GM19395 (cell line): Measurements from ENCODE around the gene HEXD.
"Not testable (repeated sequence)": the region's sequence is repeated elsewhere in the genome, so short reads cannot be mapped to it uniquely, and the experiment has no call there.

ENCODE experiments used
- ATAC-seq: cut with Tn5 transposase; IDR thresholded peaks from one replicate; pipeline ENCODE4 v1.9.1; 2021; ENCODE audit warnings: mild to moderate bottlenecking, moderate library complexity; ENCODE audit not compliant: unreplicated experiment

HEXD gene

GRCh38 chr17:82439829-82440365 lies 21.8 kb downstream of the HEXD start:
- no peak for ATAC-seq

DNA sequence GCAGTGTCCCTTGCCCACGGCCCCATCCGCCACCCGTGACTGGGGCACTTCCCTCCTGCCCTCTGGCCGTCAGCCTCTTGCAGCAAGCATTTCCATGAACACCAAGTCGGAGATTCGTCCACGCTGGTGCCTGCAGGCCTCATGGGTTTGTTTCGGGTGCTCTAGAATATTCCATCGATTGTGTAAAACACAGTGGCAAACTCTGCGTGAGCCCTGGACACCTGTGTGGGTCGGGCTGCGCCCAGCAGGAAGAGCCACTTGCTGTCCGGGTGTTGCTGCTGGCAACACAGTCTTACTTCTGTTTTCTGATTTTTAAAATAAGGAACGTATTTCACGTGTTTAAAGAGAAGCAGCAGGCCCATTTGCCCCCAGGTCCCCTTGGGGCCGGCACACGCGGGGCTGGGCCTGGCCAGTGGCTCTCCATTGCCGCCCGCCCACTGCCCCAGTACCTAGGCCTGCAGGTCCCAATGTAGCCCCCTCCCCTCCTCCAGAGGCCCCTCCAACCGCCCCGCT lies 22.4 kb downstream of the HEXD start:
- no peak for ATAC-seq

GRCh38 chr17:82440991-82441627 lies 23.0 kb downstream of the HEXD start:
- no peak for ATAC-seq

DNA sequence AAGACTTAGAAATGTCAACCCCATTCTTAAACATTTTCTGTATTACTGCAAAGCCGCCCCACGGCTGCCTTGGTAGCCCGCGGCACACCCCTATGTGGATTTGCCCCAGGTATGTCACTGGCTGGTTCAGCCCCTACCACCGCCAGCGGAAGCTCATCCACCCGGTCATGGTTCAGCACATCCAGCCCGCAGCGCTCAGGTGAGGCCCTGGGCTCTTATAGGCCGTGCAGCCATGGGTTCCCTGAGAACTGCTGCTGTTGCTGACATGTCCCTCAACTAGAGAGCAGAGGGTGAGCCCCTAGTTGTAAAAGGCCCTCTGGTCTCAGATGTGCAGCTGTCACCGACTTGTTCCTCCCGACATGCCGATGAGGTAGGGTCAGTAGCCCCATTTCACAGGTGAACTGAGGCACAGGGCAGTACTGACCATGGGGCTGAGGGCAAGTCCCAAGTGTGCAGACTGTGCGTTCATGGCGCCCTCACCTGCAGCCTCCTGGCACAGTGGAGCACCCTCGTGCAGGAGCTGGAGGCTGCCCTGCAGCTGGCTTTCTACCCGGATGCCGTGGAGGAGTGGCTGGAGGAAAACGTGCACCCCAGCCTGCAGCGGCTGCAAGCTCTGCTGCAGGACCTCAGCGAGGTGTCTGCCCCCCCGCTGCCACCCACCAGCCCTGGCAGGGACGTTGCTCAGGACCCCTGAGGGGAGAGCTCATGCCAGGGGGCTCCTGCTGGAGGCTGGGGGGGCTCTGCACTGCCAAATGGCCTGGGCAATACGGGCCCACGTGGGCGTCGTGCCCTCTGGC lies 23.7 kb downstream of the HEXD start:
- no peak for ATAC-seq

DNA sequence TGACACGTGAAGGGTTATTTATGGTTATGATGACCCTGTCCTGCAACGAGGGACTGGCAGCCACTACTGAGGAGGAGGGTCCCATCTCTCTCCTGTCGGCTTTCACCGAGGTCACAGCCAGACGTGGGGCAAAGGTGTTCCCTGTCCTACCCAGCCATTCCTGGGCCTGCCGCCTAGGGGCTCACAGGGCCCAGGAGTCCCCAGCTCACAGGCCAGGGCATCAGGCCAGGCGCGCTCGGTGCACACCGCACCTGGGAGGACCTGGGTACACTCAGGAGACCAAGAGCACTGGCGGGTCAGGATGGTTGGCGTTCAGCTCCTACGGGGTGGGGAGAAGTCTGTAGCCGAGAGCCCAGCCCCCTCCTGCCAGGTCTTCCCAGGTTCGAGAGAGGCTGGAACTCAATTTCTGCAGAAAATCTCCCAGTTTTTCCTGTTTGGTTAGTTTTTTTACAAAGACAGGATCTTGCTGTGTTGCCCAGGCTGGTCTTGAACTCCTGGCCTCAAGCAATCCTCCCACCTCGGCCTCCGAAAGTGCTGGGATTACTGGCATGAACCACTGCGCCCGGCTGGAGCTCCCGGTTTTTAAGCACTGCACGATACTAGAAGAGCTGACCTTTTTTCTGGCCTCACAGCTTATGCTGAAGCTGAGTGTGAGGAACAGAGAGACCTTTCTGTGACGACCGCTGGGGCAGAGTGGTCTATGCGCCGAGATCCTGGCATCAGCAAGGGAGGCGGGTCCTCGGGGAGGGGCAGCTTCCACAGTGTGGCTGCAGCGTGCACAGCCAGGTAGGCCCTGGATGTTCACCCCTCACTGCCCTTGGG lies 24.7 kb downstream of the HEXD start:
- no peak for ATAC-seq

DNA sequence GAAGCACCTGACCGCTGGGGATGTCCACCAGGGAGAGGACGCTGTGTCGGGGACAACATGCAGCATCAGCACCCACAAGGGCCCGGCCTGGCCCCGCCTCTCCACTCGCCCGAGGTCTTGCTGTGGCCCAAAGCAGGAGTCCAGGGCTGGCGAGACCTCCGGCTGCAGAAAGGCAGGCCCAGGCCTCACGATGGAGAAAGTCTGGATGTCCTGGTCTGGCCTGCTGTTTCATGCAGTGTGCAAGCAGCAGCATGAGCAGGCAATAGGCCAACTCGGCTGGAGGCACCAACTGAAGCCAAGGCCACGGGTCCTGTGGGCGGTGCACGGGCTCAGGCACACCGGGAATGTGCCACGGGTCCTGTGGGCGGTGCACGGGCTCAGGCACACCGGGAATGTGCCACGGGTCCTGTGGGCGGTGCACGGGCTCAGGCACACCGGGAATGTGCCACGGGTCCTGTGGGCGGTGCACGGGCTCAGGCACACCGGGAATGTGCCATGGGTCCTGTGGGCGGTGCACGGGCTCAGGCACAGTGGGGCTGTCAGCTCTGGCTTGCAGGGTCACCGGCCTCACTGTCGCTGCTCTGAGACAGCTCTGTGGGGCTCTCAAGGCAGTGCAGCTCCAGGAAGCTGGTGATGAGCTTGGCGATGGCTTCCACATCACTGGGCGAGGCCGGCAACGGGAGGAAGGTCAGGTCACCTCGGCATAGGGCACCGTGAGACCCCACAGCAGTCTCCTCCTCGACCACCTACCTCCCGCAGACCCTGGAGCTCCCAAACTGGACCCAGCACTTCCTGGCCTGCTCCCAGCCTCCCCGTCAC lies 25.5 kb downstream of the HEXD start:
- ATAC-seq, result no peak

DNA sequence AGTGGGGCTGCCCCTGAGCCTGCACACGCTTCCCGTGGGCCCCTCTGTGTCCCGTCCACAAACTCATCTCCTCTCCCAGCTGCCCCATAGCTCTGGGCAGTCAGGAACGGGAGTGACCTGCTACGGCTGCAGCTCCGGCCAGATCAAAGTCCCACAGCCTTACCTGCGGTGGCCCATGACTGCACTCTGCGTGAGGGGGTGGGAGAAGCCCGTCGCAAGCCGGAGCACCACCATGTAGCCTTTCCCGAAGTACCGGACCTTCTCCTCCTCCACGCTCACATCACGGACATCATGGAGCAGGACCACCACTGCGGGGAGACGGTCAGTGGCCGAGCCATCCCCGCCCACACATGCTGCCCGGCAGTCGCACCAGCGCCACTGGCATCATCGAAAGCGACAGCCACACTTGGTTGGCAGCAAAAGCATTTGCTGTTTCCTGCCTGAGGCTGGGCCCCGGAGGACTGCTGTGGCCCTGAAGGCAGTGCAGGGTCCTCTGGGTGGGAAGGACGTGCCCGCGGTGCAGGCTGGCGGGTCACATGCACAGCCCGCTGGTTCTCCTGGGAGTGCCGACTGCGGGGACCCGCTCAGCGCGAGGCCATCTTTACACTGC lies 26.2 kb downstream of the HEXD start:
- no peak for ATAC-seq

DNA sequence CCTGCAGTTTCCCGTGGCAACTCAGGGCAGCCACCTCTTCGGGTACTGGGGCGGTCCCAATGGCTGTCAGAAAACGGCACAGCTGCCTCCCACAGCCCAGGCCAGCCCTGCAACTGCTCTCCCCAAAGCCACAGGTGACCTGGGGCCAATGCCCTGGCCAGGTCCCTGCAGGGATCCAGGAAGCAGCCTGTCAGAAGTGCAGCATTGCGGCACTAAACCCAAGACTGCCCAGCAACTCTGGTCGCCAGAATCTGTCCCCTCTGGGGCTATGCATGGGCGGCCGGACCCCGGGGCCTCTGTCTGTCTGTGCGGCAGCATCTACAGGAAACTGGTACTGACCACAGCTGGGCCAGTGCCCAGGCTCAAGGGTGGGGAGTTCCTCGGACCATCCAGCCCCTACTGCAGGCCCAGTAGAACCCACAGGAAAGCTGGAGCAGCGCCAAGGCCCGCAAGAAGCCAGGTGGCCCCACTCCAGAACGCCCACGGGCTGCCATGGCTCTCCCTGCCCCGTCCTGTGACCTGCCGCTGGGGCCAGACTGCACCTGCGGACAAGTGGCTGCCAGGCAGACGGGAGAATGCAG lies 26.9 kb downstream of the HEXD start:
- ATAC-seq, result no peak

- ATAC-seq, result no peak
Observed at GRCh38 chr17:82445542-82445941, 27.4 kb downstream of the HEXD start.

DNA sequence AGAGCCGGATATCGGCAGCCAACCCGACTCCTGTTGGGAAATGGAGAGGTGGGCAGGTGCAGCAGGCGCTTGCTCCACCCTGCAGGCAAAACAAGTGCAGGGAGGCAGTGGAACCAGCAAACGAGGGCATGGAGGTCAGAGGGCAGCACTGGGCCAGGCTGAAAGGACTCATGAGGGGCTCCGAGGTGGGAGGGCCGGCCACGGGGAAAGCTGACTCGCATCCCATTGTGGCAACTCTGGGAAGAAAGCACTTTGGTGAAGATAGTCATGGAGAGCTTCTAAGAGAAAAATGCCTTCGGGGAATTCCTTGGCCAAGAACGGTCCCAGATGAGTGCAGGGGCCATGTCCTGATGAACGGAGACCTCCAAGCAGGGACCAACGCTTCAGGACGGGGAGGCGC lies 28.0 kb downstream of the HEXD start:
- ATAC-seq, result no peak

DNA sequence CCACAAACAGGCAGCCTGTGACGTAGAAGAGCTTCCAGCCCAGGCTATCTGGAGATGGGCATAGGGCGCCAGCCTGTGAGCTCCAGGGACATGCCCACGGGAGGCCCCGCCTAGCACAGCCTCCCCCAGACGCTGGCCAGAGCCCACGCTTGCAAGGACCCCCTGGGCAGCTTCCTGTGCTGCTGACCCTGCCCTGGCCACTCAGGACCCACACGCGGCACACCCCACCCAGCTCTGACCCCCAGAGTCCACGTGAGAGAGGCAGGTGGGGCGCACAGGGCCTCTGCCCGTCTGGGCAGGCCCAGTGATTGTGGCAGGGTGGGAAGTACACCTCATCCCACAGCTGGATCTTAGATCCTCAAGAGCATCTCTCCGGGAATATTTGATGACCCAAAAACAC lies 28.5 kb downstream of the HEXD start:
- no peak for ATAC-seq

GRCh38 chr17:82447876-82448275 lies 29.7 kb downstream of the HEXD start:
- no peak for ATAC-seq

GRCh38 chr17:82449131-82449882 lies 31.2 kb downstream of the HEXD start:
- peak; percentile 64 for ATAC-seq

GRCh38 chr17:82449883-82450356 lies 31.8 kb downstream of the HEXD start:
- ATAC-seq, result peak; percentile 25

- peak; percentile 45 for ATAC-seq
Observed at GRCh38 chr17:82450357-82451106, 32.4 kb downstream of the HEXD start, which contains the start of gene CYBC1. Gene CYBC1, minus strand, starts transcription at chr17:82450752. Its CDS starts 1,498 bp downstream, at chr17:82449254.

- no peak for ATAC-seq
Observed at GRCh38 chr17:82452162-82452561, 34.0 kb downstream of the HEXD start.

GRCh38 chr17:82453151-82453550 lies 35.0 kb downstream of the HEXD start:
- not testable (repeated sequence) for ATAC-seq

DNA sequence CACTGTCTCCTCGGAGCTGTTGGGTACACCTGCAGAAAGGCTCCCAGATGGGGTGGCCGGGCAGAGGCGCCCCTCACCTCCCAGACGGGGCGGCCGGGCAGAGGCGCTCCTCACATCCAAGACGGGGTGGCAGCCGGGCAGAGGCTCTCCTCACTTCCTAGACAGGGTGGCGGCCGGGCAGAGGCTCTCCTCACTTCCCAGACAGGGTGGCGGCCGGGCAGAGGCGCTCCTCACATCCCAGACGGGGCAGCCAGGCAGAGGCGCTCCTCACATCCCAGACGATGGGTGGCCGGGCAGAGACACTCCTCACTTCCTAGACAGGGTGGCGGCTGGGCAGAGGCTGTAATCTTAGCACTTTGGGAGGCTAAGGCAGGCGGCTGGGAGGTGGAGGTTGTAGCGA lies 35.6 kb downstream of the HEXD start:
- ATAC-seq, result not testable (repeated sequence)
